Uterus (tissue), 4 donors: Measurements from ENCODE around the gene HDAC4. TPM values are rescaled to one million over a fixed set of nuclear protein-coding genes. Genes with fewer than 3 reads are reported as not detected.

Experiments
- DNase-seq, 2 donors: peaks; one replicate each; pipeline ENCODE4 v3.0.0-alpha.2; 2019 to 2020
- H3K27ac ChIP-seq, 2 donors: fragments of 200-600 bp; sonication (generic); 1 replicate in 1 of 2; 2 replicates in 1 of 2; pipeline ENCODE4 v1.5.1; 2016 to 2018
- H3K27me3 ChIP-seq, 2 donors: fragments of 200-600 bp; sonication (generic); one replicate each; pipeline ENCODE4 v1.5.1; 2018 to 2019; ENCODE audit warnings: control low read depth in 1 of 2
- H3K36me3 ChIP-seq, 2 donors: fragments of 200-600 bp; sonication (generic); one replicate each; pipeline ENCODE4 v1.5.1; 2019; ENCODE audit warnings: control low read depth in 1 of 2
- H3K4me1 ChIP-seq, 2 donors: fragments of 200-600 bp; sonication (generic); one replicate each; pipeline ENCODE4 v1.5.1; 2018 to 2019; ENCODE audit warnings: control low read depth in 1 of 2
- H3K4me3 ChIP-seq, 2 donors: fragments of 200-600 bp; sonication (generic); 1 replicate in 1 of 2; 2 replicates in 1 of 2; pipeline ENCODE4 v1.5.1; 2018 to 2019; ENCODE audit warnings: mild to moderate bottlenecking in 1 of 2
- H3K9me3 ChIP-seq, 2 donors: fragments of 200-600 bp; sonication (generic); one replicate each; pipeline ENCODE4 v1.5.1; 2019; ENCODE audit warnings: control low read depth in 1 of 2
- CTCF ChIP-seq, 4 experiments: fragments of 200-600 bp in 2 of 4; fragments of 450-650 bp in 2 of 4; sonication (generic) in 2 of 4; IDR thresholded peaks; one replicate each; pipeline ENCODE4 v1.5.1; 2016 to 2019; ENCODE audit warnings: antibody characterized with exemption in 4 of 4, mild to moderate bottlenecking in 2 of 4, moderate library complexity in 1 of 4
- POLR2A ChIP-seq, 2 donors: fragments of 450-650 bp; IDR thresholded peaks; one replicate each; pipeline ENCODE4 v1.6.1; 2016; ENCODE audit warnings: antibody characterized with exemption in 2 of 2, mild to moderate bottlenecking in 1 of 2, moderate library complexity in 1 of 2
- intact Hi-C: fragments of 100-400 bp; cut with DNase I; formaldehyde crosslinking; loops from one replicate; pipeline ENCODE4 v1.15.1; 2023; ENCODE audit warnings: low total_unique reads
- total RNA-seq, 4 donors: library from RNA; depleted of rRNA in 3 of 4; stranded (reverse); fragments of >200 nt in 3 of 4; gene quantifications; one replicate each; pipeline versions ENCODE4 v1.1.0 to v1.2.4, GENCODE V29; 2014 to 2023
- donor health status: DM: yes; HTN: yes; CAD: no.

HDAC4 gene
- total RNA-seq, 4 donors from 2014 or later, result 42.1 to 91.5 (median 73.4) TPM

DNA sequence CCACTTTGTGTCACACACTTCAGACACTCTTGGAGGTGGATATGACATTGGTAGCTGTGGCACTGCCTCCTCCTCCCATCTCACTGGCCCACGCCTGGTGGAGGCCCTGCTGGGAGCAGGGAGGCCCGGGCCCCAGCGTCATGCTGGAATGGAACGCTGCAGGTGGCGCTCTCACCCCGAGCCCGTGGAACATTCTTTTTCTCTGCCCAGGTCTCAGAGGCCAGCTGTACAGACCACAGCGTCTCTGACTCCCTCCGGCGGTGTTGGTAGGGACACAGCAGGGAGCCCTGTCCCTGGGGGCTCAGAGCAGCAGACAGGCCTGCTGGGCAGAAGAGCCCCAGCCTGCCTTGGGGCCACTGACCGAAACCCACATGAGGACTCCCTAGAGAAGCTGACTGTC lies 334.9 kb downstream of the HDAC4 start:
- H3K27ac ChIP-seq, result no peak overlapping the region
- DNase-seq, result no peak
- no peaks in the 10 kb centered on the region for H3K27me3 ChIP-seq
- TF ChIP-seq CTCF (IDR thresholded peaks at IDR 0.05) (no peak), POLR2A (IDR thresholded peaks at IDR 0.05) (no peak)
- intact Hi-C loops, result no loop called here
- H3K4me1 ChIP-seq, result no peaks in the 10 kb centered on the region
- no peaks in the 10 kb centered on the region for H3K9me3 ChIP-seq
- no peaks in the 10 kb centered on the region for H3K36me3 ChIP-seq
- no peak overlapping the region for H3K4me3 ChIP-seq

- no peaks in the 10 kb centered on the region for H3K9me3 ChIP-seq
- no peaks in the 10 kb centered on the region for H3K27me3 ChIP-seq
- H3K4me3 ChIP-seq, result no peak overlapping the region
- no peaks in the 10 kb centered on the region for H3K4me1 ChIP-seq
- intact Hi-C loops, result no loop called here
- no peaks in the 10 kb centered on the region for H3K36me3 ChIP-seq
- DNase-seq, result no peak
- TF ChIP-seq POLR2A (IDR thresholded peaks at IDR 0.05) (no peak), CTCF (IDR thresholded peaks at IDR 0.05) (no peak)
- no peak overlapping the region for H3K27ac ChIP-seq
Measured at GRCh38 chr2:239065537-239065936, 335.3 kb downstream of the HDAC4 start.

GRCh38 chr2:239064891-239065290 lies 335.9 kb downstream of the HDAC4 start:
- TF ChIP-seq POLR2A (IDR thresholded peaks at IDR 0.05) (no peak), CTCF (IDR thresholded peaks at IDR 0.05) (no peak)
- Histone ChIP-seq H3K36me3 (no peaks in the 10 kb centered on the region), H3K9me3 (no peaks in the 10 kb centered on the region), H3K27ac (no peak overlapping the region), H3K27me3 (no peaks in the 10 kb centered on the region), H3K4me1 (no peaks in the 10 kb centered on the region), H3K4me3 (no peak overlapping the region)
- DNase-seq, result no peak
- intact Hi-C loops, result no loop called here

GRCh38 chr2:239064253-239064652 lies 336.6 kb downstream of the HDAC4 start:
- no peaks in the 10 kb centered on the region for H3K9me3 ChIP-seq
- H3K4me3 ChIP-seq, result no peak overlapping the region
- no peaks in the 10 kb centered on the region for H3K27me3 ChIP-seq
- H3K36me3 ChIP-seq, result no peaks in the 10 kb centered on the region
- no peaks in the 10 kb centered on the region for H3K4me1 ChIP-seq
- H3K27ac ChIP-seq, result no peak overlapping the region
- DNase-seq, result no peak
- no peak for TF ChIP-seq CTCF (IDR thresholded peaks at IDR 0.05)
- TF ChIP-seq POLR2A (IDR thresholded peaks at IDR 0.05), result no peak
- intact Hi-C loops, result no loop called here

DNA sequence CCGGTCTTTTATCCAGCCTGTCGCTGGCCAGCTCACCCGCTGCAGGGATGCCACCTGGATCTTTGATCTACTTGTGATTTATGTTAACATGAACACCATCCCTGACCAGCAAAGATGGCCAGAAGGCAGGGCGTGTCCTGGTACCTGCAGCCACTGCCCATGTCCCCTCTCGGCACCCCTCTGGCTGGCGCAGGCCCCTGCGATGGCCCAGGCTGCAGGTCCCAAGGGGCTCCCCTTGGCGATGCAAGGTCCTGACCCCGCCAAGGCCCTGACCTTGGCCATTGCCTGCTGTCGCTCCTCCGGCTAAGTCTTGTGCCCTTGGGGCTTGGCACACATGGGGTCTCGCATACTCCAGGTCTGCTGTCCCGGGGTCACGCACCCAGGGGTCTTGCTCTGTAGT lies 338.1 kb downstream of the HDAC4 start:
- Histone ChIP-seq H3K4me3 (no peak overlapping the region), H3K9me3 (no peaks in the 10 kb centered on the region), H3K36me3 (no peaks in the 10 kb centered on the region), H3K27ac (no peak overlapping the region), H3K27me3 (no peaks in the 10 kb centered on the region), H3K4me1 (no peaks in the 10 kb centered on the region)
- intact Hi-C loops, result no loop called here
- DNase-seq, result no peak
- TF ChIP-seq POLR2A (IDR thresholded peaks at IDR 0.05), result no peak
- no peak for TF ChIP-seq CTCF (IDR thresholded peaks at IDR 0.05)
